Measurements from ENCODE around the gene NOXA1.

NOXA1 gene

DNA sequence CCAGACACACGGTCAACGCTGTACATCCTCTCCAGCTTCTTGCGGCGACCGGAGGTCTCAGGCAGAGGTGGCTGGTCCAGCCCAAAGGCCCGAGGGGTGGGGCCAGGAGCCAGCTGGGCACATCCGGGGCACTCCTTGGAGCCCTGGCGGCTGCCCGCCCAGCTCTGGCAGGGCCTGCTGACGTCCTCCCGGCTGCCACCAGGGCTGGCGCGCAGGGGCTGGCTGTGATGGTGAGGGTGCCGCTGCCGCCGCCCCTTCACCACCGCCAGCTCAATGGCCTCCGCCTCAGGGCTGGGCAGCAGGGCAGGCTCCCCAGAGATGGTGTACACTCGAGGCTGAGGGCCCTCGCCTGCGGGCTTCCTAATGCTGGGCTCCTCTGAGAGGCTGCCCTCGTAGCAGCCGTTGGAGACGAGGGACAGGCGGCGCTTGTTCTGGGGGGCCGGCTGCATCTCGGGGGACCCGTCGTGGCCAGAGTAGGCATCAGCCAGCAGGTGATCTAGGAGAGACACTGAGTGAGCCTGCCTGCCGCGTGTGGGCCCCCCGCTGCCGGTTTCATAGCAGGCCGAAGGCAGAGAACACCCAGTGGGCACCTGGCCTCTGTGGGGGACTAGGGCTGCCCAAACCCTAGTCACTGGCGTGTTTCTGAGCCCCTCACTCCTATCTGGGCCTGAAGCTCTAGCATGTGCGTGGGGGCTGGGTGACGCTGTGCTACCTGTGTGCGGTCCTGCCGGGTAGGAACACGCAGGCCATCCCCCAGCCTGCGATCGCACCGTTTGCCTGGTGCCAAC, 34.4 kb downstream of the NOXA1 start:
- peak overlapping the region; percentile 99 for H3K4me2 ChIP-seq
- peaks cover 90% of the 10 kb centered on the region for H3K4me1 ChIP-seq
- peaks cover 62% of the 10 kb centered on the region for H4K20me1 ChIP-seq
- no peaks in the 10 kb centered on the region for H3K9me3 ChIP-seq
- peak overlapping the region; percentile 79 for H3K4me3 ChIP-seq
- peaks cover 36% of the 10 kb centered on the region for H3K36me3 ChIP-seq
- H3K27me3 ChIP-seq = peaks cover 8% of the 10 kb centered on the region
- peak overlapping the region; percentile 82; the same call in 1 of the 2 replicates for H3K9ac ChIP-seq
- TF ChIP-seq Cebpa-rat (IDR thresholded peaks at IDR 0.05) = no peak
- H3K27ac ChIP-seq = peak overlapping the region; percentile 84; the same call in 1 of the 2 replicates

- peaks cover 27% of the 10 kb centered on the region for H3K36me3 ChIP-seq
- peaks cover 12% of the 10 kb centered on the region for H3K27me3 ChIP-seq
- no peak for TF ChIP-seq Cebpa-rat (IDR thresholded peaks at IDR 0.05)
- peak overlapping the region; percentile 84 for H3K27ac ChIP-seq
- no peaks in the 10 kb centered on the region for H3K9me3 ChIP-seq
- peak overlapping the region; percentile 79 for H3K4me3 ChIP-seq
- peak overlapping the region; percentile 82 for H3K9ac ChIP-seq
- H4K20me1 ChIP-seq = peaks cover 56% of the 10 kb centered on the region
- peak overlapping the region; percentile 99 for H3K4me2 ChIP-seq
- peaks cover 90% of the 10 kb centered on the region for H3K4me1 ChIP-seq
These were observed 35.3 kb downstream of the NOXA1 start for GRCh38 chr9:137458194-137459151.

DNA sequence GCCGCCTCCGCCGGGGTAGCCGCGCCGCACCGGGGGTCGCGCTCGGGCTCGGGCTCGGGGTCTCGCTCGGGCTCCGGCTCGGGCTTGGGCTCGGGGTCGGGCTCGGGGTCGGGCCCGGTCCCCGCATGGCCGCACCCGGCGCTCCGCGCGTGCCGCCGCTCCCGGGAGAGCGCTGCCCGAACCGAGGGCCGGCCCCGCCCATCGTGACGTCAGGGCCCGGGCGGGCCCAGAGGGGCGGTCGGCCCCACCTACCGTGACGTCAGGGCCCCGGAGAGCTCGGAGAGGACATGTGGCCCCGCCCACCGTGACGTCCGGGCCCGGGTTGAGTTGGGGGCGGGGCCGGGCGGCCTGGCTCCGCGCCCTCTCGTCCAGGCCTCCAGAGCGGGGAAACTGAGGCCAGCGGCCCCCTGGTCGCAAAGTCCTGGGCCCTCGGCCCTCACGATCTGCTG, 36.0 kb downstream of the NOXA1 start, which contains the start of gene NSMF:
TSS of gene NSMF (minus strand) at position 183 of the 449 bp plus-strand sequence. CDS start 232 bp downstream, outside the sequence.
- TF ChIP-seq Cebpa-rat (IDR thresholded peaks at IDR 0.05) = no peak
- Histone ChIP-seq H4K20me1 (peaks cover 53% of the 10 kb centered on the region), H3K4me1 (peaks cover 87% of the 10 kb centered on the region), H3K4me3 (peak within 1 kb of the TSS; percentile 79), H3K36me3 (peaks cover 25% of the 10 kb centered on the region), H3K27ac (peak within 1 kb of the TSS; percentile 84), H3K4me2 (peak within 1 kb of the TSS; percentile 99), H3K27me3 (peaks cover 12% of the 10 kb centered on the region), H3K9ac (peak within 1 kb of the TSS; percentile 82), H3K9me3 (no peaks in the 10 kb centered on the region)

DNA sequence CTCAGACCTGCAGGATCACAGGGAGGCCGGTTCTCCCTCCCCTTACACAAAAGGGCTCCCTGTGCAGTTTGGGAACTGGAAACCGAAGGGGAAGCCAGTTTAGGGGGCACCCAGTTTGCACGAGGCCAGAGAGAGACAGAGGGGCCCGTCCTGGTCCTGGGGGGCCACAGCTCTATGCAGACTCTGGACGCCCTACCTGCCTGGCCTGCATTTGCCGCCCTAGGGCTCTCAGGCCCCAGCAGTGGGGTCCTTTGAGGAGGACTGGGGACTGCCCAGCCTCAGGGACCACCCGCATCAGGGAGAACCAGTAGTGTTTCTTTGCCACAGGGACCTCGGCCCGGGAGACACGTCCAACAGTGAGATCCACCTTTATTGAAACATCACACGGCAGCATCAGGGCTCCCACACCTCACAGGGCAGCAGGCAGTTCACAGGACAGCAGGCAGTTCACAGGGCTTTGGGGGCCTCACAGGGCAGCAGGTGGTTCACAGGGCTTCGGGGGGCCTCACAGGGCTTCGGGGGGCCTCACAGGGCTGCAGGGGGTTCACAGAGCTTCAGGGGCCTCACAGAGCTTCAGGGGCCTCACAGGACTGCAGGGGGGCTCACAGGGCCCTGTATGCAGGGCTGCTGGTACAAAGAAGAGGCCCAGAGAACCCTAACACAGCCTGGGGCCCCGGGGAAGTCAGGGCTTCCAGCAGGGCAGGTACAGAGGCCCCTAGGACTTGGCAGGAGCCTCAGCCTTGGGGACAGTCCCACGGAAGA, 36.6 kb downstream of the NOXA1 start:
- Histone ChIP-seq H3K4me1 (peaks cover 81% of the 10 kb centered on the region), H3K27ac (peak overlapping the region; percentile 84), H3K36me3 (peaks cover 23% of the 10 kb centered on the region), H4K20me1 (peaks cover 47% of the 10 kb centered on the region), H3K27me3 (peaks cover 12% of the 10 kb centered on the region), H3K4me3 (peak overlapping the region; percentile 79), H3K9ac (peak overlapping the region; percentile 82), H3K4me2 (peak overlapping the region; percentile 99), H3K9me3 (no peaks in the 10 kb centered on the region)
- no peak for TF ChIP-seq Cebpa-rat (IDR thresholded peaks at IDR 0.05)

- Histone ChIP-seq H3K36me3 (peaks cover 14% of the 10 kb centered on the region), H3K9ac (no peak overlapping the region; the same call in 1 of the 2 replicates), H3K4me2 (peak overlapping the region; percentile 99), H3K4me3 (no peak overlapping the region), H3K4me1 (peaks cover 72% of the 10 kb centered on the region), H3K27me3 (peaks cover 12% of the 10 kb centered on the region), H3K27ac (no peak overlapping the region), H4K20me1 (peaks cover 39% of the 10 kb centered on the region), H3K9me3 (no peaks in the 10 kb centered on the region)
- TF ChIP-seq Cebpa-rat (IDR thresholded peaks at IDR 0.05) = no peak
These were observed 37.4 kb downstream of the NOXA1 start for GRCh38 chr9:137460363-137461315.

GRCh38 chr9:137461316-137461662, 38.1 kb downstream of the NOXA1 start:
- Histone ChIP-seq H3K27ac (no peak overlapping the region), H4K20me1 (peaks cover 32% of the 10 kb centered on the region), H3K9ac (no peak overlapping the region), H3K4me2 (peak overlapping the region; percentile 88), H3K9me3 (no peaks in the 10 kb centered on the region), H3K4me3 (no peak overlapping the region), H3K27me3 (peaks cover 12% of the 10 kb centered on the region), H3K36me3 (peaks cover 14% of the 10 kb centered on the region), H3K4me1 (peaks cover 65% of the 10 kb centered on the region)
- no peak for TF ChIP-seq Cebpa-rat (IDR thresholded peaks at IDR 0.05)

DNA sequence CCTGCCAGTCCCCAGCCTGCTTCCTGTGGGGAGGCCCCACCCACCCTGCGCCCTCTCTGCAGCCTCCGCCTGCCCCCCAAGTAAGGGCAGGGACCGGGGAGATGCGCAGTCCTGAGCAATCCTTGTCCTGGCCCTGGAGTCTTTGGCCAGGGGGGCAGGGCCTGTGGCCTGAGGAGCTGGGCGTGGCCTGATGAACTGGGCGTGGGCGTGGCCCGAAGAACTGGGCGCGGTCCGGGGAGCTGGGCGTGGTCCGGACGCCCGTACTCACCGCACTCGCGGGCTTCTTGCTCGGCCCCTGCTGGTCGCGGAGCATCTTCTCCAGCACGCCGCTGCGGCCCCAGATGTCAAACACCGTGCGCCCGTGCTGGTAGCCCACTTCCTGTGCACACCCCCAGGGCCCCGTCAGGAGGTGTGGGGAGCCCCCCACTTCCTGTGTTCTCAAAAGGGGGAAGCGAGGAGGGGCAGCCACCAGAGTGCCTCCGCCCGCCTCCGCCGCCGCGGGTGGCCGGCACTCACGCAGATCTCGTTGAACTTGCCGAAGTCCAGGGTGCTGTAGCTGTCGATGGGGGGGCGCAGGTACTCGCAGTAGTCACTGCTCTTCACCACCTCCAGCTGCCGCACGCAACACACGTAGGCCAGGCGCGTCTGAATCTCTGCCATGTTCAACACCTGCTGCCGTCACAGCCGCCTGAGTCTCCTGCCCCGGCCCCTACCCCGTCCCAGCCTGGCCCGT, 38.6 kb downstream of the NOXA1 start:
- H3K27me3 ChIP-seq = peaks cover 12% of the 10 kb centered on the region
- no peaks in the 10 kb centered on the region for H3K9me3 ChIP-seq
- H4K20me1 ChIP-seq = peaks cover 27% of the 10 kb centered on the region
- H3K9ac ChIP-seq = no peak overlapping the region; the same call in 1 of the 2 replicates
- peak overlapping the region; percentile 46; the same call in 1 of the 2 replicates for H3K4me3 ChIP-seq
- peak overlapping the region; percentile 88 for H3K4me2 ChIP-seq
- peaks cover 11% of the 10 kb centered on the region for H3K36me3 ChIP-seq
- peaks cover 60% of the 10 kb centered on the region for H3K4me1 ChIP-seq
- H3K27ac ChIP-seq = peak overlapping the region; percentile 28; the same call in 1 of the 2 replicates
- no peak for TF ChIP-seq Cebpa-rat (IDR thresholded peaks at IDR 0.05)

Data from BLaER1 (cell line).